ENCODE results near the gene NPDC1.

NPDC1 gene

DNA sequence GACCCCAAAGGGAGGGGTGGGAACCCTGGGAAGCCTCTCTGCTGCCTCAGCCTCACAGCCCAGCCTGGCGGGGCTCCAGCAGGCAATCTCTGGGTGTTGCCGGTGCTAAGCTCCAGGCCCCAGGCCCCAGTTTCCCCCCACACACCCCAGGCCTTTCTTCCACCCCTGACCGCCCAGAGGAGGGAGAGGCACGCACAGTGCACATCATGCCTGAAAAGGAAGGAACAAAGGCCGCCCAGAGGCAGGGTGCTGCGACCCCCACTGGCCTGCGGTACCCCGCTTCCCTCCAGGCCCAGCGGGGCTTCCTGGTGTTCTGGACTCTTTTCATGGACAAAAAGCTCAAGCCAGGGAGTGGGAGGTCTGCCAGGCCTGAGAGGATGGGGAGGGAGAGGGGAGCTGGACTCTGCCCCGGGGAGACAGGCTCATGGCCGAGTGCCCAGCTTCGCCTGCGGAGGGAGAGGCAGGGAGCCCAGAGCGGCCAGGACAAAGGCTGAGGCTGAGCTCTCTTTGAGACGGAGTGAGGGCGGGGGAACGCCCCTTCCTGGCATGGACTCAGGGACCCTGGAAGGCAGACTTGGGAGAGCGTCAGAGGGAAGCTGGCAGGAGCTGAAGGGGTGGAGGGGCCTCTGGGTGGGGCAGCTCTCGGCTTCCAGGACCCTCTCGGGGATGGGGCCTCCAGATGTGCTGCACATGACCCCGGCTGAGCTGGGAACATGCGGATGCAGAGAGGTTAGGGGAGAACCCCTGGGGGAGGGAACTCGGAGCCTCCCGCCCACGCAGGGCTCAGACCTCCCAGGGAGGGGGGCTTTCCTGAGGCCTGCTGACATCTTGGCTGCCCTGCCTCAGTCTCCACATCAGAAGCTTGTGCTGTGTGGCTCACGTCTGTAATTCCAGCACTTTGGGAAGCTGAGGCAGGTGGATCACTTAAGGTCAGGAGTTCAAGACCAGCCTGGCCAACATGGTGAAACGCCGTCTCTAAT is 9.7 kb upstream of the NPDC1 start:
- no peak for DNase-seq

DNA sequence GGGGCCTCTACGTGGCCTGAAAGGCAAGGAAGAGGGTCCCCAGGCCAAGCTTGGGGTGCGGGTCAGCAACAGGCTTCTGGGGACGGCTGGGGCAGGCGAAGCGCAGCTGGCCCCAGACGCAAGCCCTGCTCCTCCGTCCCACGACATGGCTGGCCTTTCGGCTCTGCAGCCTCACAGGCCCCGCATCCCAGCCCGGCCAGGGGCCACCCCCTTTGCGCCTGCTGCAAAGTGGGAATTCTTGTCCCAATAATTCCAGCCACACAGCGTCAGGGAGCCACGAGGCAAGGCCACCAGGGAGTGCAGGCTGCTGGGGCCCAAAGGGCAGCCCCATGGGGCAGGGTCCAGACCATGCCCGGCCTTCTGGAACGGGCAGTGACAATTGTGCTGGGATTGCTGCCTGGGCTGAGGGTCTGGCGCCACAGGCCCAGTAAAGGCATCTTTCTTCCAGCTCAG is 9.0 kb upstream of the NPDC1 start:
- DNase-seq, result no peak

DNA sequence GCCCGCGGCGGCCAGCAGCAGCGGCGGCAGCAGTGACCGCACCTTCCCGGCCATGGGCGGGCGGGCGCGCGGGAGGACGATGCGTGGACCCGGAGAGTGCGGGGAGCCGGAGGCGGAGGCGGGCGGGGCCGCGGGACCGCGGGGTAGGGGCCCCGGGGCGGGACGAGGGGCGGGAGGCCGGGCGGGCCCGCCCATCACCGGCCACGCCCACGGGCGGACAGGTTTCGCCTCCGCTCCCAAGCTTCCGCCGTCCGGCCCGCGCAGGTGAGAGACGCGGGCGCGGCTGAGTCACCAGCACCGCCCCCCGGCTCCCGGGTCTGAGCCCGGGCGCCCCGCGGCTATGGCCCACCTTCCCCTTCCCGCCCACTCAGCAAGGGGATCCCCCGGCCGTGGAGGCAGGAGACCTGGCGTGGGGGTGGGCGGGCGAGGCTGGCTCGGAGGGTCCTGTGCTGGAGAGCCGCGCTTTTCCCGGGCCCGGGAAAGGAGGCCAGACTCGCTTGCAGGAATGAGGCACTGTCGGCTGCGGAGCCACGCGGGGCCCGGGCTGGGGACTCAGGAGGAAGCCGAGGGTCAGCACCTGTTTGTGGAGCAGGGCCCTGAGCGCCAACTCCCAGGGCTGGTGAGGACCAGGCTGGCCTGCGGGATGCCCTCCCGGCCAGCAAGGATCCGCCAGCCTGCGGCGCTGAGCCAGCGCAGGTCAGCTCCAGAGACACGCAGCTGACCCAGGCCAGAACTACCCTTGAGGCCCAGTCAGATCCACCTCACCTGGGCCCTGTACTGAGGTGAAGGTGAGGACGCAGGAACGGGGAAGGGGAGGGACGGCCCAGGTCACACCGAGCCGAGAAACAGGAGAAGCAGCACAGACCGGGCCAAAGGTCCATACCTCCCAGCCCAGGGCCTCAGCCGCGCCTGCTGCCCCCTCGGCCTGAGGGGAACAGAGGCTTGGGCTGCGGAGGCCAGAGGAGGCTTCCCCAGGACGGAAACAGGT is 8.3 kb upstream of the NPDC1 start, which contains the start of gene ENTPD2:
Gene ENTPD2 (minus strand): TSS at position 118 of the 988 bp plus-strand sequence. CDS start 64 bp downstream, at position 54.
- no peak for DNase-seq

- DNase-seq, result no peak
Observed at GRCh38 chr9:137052998-137053943, 7.3 kb upstream of the NPDC1 start.

DNA sequence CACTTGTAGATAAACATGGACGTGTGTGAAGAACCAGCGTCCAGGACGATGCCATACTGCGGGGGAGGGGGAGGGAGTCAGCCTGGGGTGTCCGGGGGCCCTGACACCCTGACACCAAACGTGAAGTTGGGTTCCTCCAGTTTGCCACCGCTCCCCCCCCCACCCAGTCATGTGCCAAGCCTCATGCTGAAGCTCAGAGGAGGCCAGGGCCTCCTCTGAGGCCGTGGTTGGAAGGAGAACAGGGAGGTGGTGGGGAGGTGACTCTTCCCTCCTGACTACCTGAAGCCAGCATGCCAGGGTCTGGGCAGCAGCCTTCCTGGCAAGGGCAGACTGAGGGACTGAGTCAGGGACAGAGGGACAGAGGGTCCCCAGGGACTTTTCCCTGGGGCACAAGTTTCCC is 6.3 kb upstream of the NPDC1 start:
- no peak for DNase-seq

GRCh38 chr9:137051145-137051724 is 5.3 kb upstream of the NPDC1 start:
- DNase-seq, result no peak

- DNase-seq, result no peak
Observed at GRCh38 chr9:137050570-137050969, 4.6 kb upstream of the NPDC1 start.

GRCh38 chr9:137049544-137050449 is 3.8 kb upstream of the NPDC1 start:
- no peak for DNase-seq

DNA sequence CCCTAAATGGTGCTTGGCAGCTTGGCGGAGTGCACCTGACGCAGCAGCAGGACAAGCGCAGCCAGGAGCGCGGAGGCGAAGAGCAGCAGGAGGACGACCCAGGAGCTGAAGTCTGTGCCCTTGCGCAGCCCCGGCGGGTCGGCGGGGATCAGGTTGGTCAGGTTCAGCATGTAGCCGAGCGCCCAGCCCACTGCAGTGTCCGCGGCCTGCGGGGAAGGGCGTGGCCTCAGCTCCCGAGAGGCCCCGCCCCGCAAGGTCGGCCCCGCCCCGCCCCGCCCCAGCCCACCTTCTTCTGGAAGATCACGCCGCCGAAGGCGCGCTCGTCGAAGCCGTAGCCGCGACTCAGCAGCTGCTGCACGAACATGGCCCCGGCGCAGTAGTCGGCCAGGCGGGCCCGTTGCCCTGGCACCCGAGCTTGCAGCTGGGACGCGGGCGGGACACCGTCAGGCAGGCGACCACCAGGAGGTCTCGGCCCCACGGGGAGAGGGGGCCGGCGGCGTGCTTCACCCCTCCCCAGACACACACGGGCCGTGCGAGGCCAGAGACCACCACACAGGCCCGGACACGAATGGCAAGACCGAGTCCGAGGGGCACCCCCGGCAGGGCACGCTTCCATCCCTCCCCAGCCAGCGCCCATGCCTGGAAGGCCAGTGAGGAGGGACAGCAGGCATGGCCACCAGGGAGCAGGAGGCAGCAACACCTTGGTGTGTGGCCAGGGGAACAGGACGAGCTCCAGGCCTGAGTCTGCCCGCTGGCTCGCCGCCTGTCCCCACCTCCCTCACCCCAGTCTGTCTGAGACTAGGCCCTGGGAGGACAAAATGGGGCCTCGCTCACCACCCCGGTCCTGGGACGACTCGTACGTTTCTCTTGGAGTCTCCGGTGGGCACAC is 2.9 kb upstream of the NPDC1 start:
- no peak for DNase-seq

GRCh38 chr9:137045294-137046087 is 486 bp downstream of the NPDC1 start:
- no peak for DNase-seq

- no peak for DNase-seq
Observed at GRCh38 chr9:137044502-137045177, 1.3 kb downstream of the NPDC1 start.

GRCh38 chr9:137044037-137044436 is 1.9 kb downstream of the NPDC1 start:
- DNase-seq, result no peak

DNA sequence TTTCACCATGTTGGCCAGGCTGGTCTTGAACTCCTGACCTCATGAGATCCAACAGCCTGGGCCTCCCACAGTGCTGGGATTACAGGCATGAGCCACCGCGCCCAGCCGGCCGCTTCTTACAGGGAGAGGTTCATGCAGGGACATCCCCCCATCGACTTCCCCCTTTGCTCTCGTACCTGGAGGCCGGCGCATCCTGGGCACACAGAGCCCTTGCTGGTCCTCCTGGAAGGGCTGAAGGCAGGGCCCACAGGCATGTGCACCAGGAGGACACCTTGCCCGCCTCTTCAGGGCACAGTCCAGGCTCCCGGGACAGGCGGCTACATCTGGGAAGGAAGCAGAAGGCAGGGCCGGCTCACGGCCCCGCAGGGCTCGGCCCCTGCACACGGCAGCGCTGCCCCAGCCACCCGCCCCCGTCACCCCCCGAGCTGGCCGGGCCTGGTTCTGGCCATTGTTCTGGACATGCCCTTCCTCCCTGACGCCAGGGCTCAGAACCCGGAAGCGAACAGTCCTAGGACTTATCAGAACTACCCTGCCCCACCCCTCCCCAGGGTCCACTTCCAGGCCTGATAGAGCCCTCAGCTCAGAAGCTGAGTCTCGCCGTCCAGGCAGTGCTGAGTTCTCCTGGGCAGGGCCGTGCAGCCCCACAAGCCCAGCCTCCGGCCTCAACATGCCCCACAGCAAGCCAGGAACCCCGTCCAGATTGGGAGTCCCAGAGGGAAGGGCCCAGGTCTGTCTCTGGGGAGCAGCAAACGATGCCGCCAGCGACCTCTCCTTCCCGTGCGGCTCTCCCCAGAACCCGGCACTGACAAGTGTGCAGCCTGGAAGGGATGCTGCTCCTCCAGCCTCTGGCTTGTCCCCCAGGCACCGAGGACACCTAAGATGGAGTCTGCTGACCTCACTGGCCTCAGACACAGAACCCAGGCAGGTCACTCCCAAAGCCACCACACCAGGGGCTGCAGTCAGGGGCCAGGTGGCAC is 2.9 kb downstream of the NPDC1 start:
- no peak for DNase-seq

- DNase-seq, result no peak
Observed at GRCh38 chr9:137041124-137041523, 4.9 kb downstream of the NPDC1 start.

DNA sequence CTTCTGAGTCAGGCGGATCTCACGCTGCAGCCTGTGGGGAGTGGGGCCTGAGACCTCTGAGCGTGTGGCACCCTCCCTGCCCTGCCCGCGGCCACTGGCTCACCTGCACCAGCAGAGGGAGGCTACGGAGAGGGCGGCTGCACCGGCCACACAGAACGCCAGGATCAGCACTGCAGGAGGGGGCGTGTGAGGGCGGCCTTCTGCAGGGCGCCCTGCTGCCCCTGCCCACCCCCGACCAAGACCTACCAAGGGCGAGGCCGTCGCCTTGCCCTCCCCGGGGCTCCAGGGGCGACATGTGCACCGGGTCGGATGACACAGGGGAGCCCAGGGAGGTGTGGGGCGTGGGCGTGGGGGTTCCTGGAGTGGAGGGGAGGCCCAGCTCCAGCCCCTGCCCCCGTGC is 5.4 kb downstream of the NPDC1 start:
- no peak for DNase-seq

- no peak for DNase-seq
Observed at GRCh38 chr9:137039611-137040366, 6.2 kb downstream of the NPDC1 start.
